HEK293 (cell line): ENCODE results near the gene ARIH2.

ENCODE experiments used
- CTCF ChIA-PET: fragments of 350-600 bp; formaldehyde crosslinking; extraction: SDS; loops from one replicate; lab custom pipeline; 2021; ENCODE audit warnings: antibody characterized with exemption; lab: Yijun Ruan, JAX
- POLR2A ChIA-PET: fragments of 300-600 bp; formaldehyde crosslinking; extraction: SDS; loops from one replicate; lab custom pipeline; 2020; ENCODE audit warnings: antibody characterized with exemption, inconsistent platforms; lab: Yijun Ruan, JAX
- H3K27ac ChIP-seq: fragments of 200-500 bp; sonication (Bioruptor generic); 2 replicates; pipeline ENCODE4 v1.5.1; 2014; ENCODE audit warnings: low read depth, low read length, control low read depth, inconsistent platforms; ENCODE audit errors: extremely low read depth
- H3K36me3 ChIP-seq, 2 experiments: fragments of 200-500 bp in 1 of 2; sonication (Bioruptor generic) in 1 of 2; 1 replicate in 1 of 2; 2 replicates in 1 of 2; pipeline ENCODE4 v1.5.1; 2014 to 2017; ENCODE audit warnings: inconsistent platforms in 2 of 2, low read length in 2 of 2; ENCODE audit not compliant: control insufficient read depth in 2 of 2, insufficient read depth in 1 of 2
- H3K4me1 ChIP-seq: fragments of 200-500 bp; sonication (Bioruptor generic); 2 replicates; pipeline ENCODE4 v1.5.1; 2014; ENCODE audit warnings: mild to moderate bottlenecking, low read length, inconsistent platforms; ENCODE audit not compliant: control insufficient read depth, insufficient read depth
- H3K4me3 ChIP-seq: 2 replicates; pipeline ENCODE4 v1.5.1; 2011; ENCODE audit warnings: low read depth, mild to moderate bottlenecking, control low read depth, low read length, moderate library complexity
- H3K9me3 ChIP-seq: fragments of 200-500 bp; sonication (Bioruptor generic); 2 replicates; pipeline ENCODE4 v1.5.1; 2014; ENCODE audit warnings: low read depth, low read length, inconsistent platforms; ENCODE audit not compliant: control insufficient read depth, insufficient read depth
- EGR2 ChIP-seq: fragments of 450-650 bp; formaldehyde crosslinking; IDR thresholded peaks from 2 replicates; pipeline ENCODE4 v1.5.1; 2016; ENCODE audit warnings: low read depth, missing biosample characterization, missing genetic modification characterization
- HOXC10 ChIP-seq: sonication (generic); formaldehyde crosslinking; IDR thresholded peaks from 2 replicates; pipeline ENCODE4 v1.8.1; 2023; ENCODE audit warnings: mild to moderate bottlenecking, missing genetic modification reagents
- OVOL3 ChIP-seq: fragments of 450-650 bp; formaldehyde crosslinking; IDR thresholded peaks from 2 replicates; pipeline ENCODE4 v1.5.1; 2016; ENCODE audit warnings: missing biosample characterization, missing genetic modification characterization
- PRDM1 ChIP-seq: fragments of 450-650 bp; formaldehyde crosslinking; IDR thresholded peaks from 2 replicates; pipeline ENCODE4; 2016; ENCODE audit warnings: missing biosample characterization, missing genetic modification characterization
- ZBTB10 ChIP-seq: fragments of 450-650 bp; formaldehyde crosslinking; IDR thresholded peaks from 2 replicates; pipeline ENCODE4 v1.5.1; 2016; ENCODE audit warnings: missing biosample characterization, missing genetic modification characterization
- ZBTB26 ChIP-seq: fragments of 450-650 bp; formaldehyde crosslinking; optimal IDR thresholded peaks from 2 replicates; pipeline ENCODE3; 2016; ENCODE audit warnings: missing biosample characterization, mild to moderate bottlenecking, missing genetic modification characterization
- ZNF121 ChIP-seq: fragments of 450-650 bp; formaldehyde crosslinking; IDR thresholded peaks from 2 replicates; pipeline ENCODE4 v1.5.1; 2016; ENCODE audit warnings: missing biosample characterization, missing genetic modification characterization
- ZNF138 ChIP-seq: fragments of 450-650 bp; formaldehyde crosslinking; IDR thresholded peaks from 2 replicates; pipeline ENCODE4 v1.5.1; 2016; ENCODE audit warnings: missing biosample characterization, missing genetic modification characterization, borderline replicate concordance
- ZNF146 ChIP-seq: fragments of 450-650 bp; formaldehyde crosslinking; IDR thresholded peaks from 2 replicates; pipeline ENCODE4 v1.5.1; 2016; ENCODE audit warnings: missing biosample characterization, missing genetic modification characterization
- ZNF174 ChIP-seq: fragments of 450-650 bp; formaldehyde crosslinking; IDR thresholded peaks from 2 replicates; pipeline ENCODE4 v1.5.0; 2017; ENCODE audit warnings: missing biosample characterization, mild to moderate bottlenecking, missing genetic modification characterization
- ZNF266 ChIP-seq: fragments of 450-650 bp; formaldehyde crosslinking; IDR thresholded peaks from 2 replicates; pipeline ENCODE4 v1.5.1; 2016; ENCODE audit warnings: missing biosample characterization, missing genetic modification characterization, low read depth
- ZNF37A ChIP-seq: fragments of 450-650 bp; IDR thresholded peaks from 2 replicates; pipeline ENCODE4 v1.5.1; 2018; ENCODE audit warnings: missing biosample characterization, missing genetic modification characterization
- ZNF48 ChIP-seq: fragments of 450-650 bp; formaldehyde crosslinking; IDR thresholded peaks from 2 replicates; pipeline ENCODE4 v1.5.1; 2016; ENCODE audit warnings: missing biosample characterization, missing genetic modification characterization
- ZNF521 ChIP-seq: fragments of 450-650 bp; formaldehyde crosslinking; IDR thresholded peaks from 2 replicates; pipeline ENCODE4 v1.5.1; 2017; ENCODE audit warnings: missing biosample characterization, mild to moderate bottlenecking, missing genetic modification characterization
- ZNF529 ChIP-seq: fragments of 450-650 bp; formaldehyde crosslinking; IDR thresholded peaks from 2 replicates; pipeline ENCODE4 v1.5.1; 2017; ENCODE audit warnings: missing genetic modification characterization, missing biosample characterization; ENCODE audit not compliant: insufficient replicate concordance
- ZNF596 ChIP-seq: fragments of 450-650 bp; IDR thresholded peaks from 2 replicates; pipeline ENCODE4 v1.5.0; 2018; ENCODE audit warnings: missing biosample characterization, mild to moderate bottlenecking, missing genetic modification characterization, moderate library complexity
- ZNF654 ChIP-seq: fragments of 450-650 bp; formaldehyde crosslinking; IDR thresholded peaks from 2 replicates; pipeline ENCODE4 v1.5.1; 2016; ENCODE audit warnings: low read depth, missing biosample characterization, missing genetic modification characterization
- ZNF660 ChIP-seq: fragments of 450-650 bp; IDR thresholded peaks from 2 replicates; pipeline ENCODE4 v1.5.1; 2018; ENCODE audit warnings: missing biosample characterization, mild to moderate bottlenecking, missing genetic modification characterization
- ZNF701 ChIP-seq: fragments of 450-650 bp; formaldehyde crosslinking; IDR thresholded peaks from 2 replicates; pipeline ENCODE4 v1.5.1; 2016; ENCODE audit warnings: missing biosample characterization, missing genetic modification characterization
- ZNF704 ChIP-seq: fragments of 450-650 bp; formaldehyde crosslinking; IDR thresholded peaks from 2 replicates; pipeline ENCODE4 v1.5.1; 2016; ENCODE audit warnings: missing biosample characterization, missing genetic modification characterization
- ZNF843 ChIP-seq: fragments of 450-650 bp; formaldehyde crosslinking; IDR thresholded peaks from 2 replicates; pipeline ENCODE4 v1.5.1; 2016; ENCODE audit warnings: missing biosample characterization, missing genetic modification characterization
- TF ChIP-seq, protein P1 (sequence below): fragments of 450-650 bp; formaldehyde crosslinking; IDR thresholded peaks from 2 replicates; pipeline ENCODE4 v1.5.1; 2017; ENCODE audit warnings: missing biosample characterization, mild to moderate bottlenecking, missing genetic modification characterization, moderate library complexity
- TF ChIP-seq, protein P2 (sequence below): fragments of 450-650 bp; IDR thresholded peaks from 2 replicates; pipeline ENCODE4 v1.5.1; 2018; ENCODE audit warnings: missing biosample characterization, missing genetic modification characterization

Gene ARIH2

GRCh38 chr3:48938156-48938555 is 19.5 kb downstream of the ARIH2 start:
- TF ChIP-seq ZNF843 (tag by site-specific recombination) (no peak), ZNF596 (tag by site-specific recombination) (no peak), ZBTB10 (no peak), ZNF654 (tag by site-specific recombination) (no peak), ZNF704 (tag by site-specific recombination) (no peak), HOXC10 (CRISPR knock-in tag) (no peak), ZNF37A (tag by site-specific recombination) (no peak), ZNF121 (no peak), ZNF660 (tag by site-specific recombination) (no peak), ZNF138 (tag by site-specific recombination) (no peak), OVOL3 (tag by site-specific recombination) (no peak), ZBTB26 (tag by site-specific recombination) (no peak), ZNF521 (tag by site-specific recombination) (no peak)
- TF ChIP-seq, protein P1, sequence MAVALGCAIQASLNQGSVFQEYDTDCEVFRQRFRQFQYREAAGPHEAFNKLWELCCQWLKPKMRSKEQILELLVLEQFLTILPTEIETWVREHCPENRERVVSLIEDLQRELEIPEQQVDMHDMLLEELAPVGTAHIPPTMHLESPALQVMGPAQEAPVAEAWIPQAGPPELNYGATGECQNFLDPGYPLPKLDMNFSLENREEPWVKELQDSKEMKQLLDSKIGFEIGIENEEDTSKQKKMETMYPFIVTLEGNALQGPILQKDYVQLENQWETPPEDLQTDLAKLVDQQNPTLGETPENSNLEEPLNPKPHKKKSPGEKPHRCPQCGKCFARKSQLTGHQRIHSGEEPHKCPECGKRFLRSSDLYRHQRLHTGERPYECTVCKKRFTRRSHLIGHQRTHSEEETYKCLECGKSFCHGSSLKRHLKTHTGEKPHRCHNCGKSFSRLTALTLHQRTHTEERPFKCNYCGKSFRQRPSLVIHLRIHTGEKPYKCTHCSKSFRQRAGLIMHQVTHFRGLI: no peak
- H3K36me3 ChIP-seq: peaks cover 0 to 34% of the 10 kb centered on the region in 2 experiments; a peak in 2 of 3 replicates
- POLR2A ChIA-PET: no interaction called here

GRCh38 chr3:48938689-48939088 is 20.0 kb downstream of the ARIH2 start:
- H3K4me1 ChIP-seq: no peaks in the 10 kb centered on the region
- TF ChIP-seq, protein P2, sequence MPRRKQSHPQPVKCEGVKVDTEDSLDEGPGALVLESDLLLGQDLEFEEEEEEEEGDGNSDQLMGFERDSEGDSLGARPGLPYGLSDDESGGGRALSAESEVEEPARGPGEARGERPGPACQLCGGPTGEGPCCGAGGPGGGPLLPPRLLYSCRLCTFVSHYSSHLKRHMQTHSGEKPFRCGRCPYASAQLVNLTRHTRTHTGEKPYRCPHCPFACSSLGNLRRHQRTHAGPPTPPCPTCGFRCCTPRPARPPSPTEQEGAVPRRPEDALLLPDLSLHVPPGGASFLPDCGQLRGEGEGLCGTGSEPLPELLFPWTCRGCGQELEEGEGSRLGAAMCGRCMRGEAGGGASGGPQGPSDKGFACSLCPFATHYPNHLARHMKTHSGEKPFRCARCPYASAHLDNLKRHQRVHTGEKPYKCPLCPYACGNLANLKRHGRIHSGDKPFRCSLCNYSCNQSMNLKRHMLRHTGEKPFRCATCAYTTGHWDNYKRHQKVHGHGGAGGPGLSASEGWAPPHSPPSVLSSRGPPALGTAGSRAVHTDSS: no peak
- no peak for TF ChIP-seq ZNF146
- TF ChIP-seq ZNF529 (tag by site-specific recombination): peak; percentile 95
- TF ChIP-seq ZNF266 (tag by site-specific recombination): no peak
- TF ChIP-seq ZNF701 (tag by site-specific recombination): no peak
- no peak for TF ChIP-seq EGR2
- TF ChIP-seq PRDM1: no peak
- TF ChIP-seq ZNF174 (tag by site-specific recombination): no peak
- TF ChIP-seq ZNF48 (tag by site-specific recombination): no peak
- TF ChIP-seq, all 188 proteins: peak for 1
- H3K27ac ChIP-seq: no peak overlapping the region
- POLR2A ChIA-PET: no interaction called here
- peaks cover 0 to 33% of the 10 kb centered on the region in 2 experiments; a peak in 2 of 3 replicates for H3K36me3 ChIP-seq
- CTCF ChIA-PET: no interaction called here
- no peaks in the 10 kb centered on the region for H3K9me3 ChIP-seq
- H3K4me3 ChIP-seq: no peak overlapping the region

More at GRCh38 chr3:48938156-48938555, 19.5 kb downstream of the ARIH2 start:
- Histone ChIP-seq H3K27ac (no peak overlapping the region), H3K9me3 (no peaks in the 10 kb centered on the region), H3K4me1 (no peaks in the 10 kb centered on the region), H3K4me3 (no peak overlapping the region)
- CTCF ChIA-PET: no interaction called here
